ENCODE results near the gene CDCA4.
A peak's percentile ranks its signal among the peaks of the same experiment; 100 is the strongest.
"Not testable (repeated sequence)": the region's sequence is repeated elsewhere in the genome, so short reads cannot be mapped to it uniquely, and the experiment has no call there.

The CDCA4 gene

DNA sequence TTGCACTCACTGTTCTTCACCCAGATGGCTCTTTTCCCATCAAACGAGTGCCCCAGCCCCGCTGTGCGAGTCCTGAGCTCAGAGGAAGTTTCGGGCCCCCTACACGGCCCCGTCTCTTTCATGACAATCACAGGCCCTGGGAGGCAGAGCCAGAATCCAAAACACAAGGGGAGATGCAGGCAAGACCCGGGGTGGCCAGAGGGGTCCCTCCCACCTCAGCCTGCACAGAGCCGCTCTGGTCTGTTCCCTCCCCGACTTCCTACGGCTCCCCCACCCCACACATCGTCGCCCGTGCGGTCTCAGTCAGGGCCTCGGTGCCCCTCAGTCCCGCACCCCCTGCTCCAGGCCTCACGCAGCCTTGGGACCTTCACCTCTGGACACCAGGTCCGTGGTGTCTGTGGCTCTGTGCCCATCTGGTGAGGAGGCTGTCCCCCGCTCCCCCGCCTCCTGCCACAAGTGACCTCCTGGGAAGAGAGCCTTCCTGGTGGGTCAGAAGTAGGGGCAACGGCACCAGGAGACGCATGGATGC lies 35.5 kb upstream of the CDCA4 start:
- DNase-seq: no peak

DNA sequence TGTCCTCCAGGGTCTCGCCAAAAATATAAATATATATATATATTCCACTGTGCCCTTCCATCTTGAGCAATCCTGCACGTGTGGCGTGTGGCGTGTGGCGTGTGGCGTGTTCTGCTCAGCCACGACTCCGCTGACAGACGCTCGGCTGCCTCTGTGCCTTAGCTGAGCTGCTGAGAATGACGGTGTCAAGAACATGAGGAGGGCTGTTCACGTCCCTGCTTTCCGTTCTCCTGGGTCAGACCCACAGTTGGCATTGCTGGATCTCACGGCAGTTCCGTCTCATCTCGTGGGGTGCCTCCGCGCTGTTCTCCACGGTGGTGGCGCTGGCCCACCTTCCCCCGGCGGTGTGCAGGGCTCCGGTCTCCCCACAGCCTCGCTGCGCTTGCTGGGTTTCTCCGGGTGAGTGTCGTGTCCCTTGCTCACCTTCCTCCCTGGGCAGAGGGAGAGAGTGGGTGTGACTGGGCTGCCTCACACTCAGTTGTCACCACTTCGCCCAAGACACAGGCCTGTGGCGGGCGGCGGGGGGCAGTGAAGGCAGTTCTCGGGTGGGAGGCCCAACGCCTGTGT lies 34.9 kb upstream of the CDCA4 start:
- no peak for DNase-seq

DNA sequence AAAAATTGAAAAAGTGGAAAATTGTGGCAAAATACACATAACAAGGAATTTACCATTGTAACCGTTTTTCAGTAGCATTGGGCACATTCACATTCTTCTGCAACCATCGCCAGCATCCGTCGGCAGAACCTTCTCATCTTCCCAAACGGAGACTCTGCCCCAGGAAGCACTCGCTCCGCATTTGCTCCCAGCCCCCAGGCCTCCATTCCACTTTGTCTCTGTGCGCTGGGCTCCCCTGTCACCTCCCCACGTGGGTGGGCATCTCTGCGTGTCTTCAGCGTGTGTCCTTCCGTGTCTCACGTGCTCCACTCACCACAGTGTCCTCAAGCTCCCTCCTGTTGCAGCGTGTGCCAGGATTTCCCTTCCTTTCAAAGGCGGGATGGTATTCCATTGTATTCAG lies 34.5 kb upstream of the CDCA4 start:
- no peak for DNase-seq

DNA sequence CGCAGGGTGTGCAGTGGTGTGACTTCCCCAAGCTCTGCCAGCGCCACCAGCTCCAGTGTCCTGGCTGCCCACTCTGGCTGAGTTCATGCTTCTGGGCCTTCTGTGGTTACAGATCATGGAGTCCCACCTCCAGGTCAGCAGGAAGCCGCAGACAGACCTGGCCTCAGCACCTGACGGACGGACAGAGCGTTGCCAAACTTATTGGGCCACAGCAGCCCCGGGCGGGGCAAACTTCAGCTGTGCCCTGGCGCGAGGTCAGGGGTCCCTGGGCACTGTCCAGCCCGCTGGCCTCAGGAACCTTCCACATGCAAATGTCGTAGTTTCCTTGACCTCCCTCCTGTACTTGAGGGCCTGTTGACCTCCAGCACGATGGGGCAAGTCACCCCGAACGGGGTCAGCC lies 33.1 kb upstream of the CDCA4 start:
- DNase-seq: no peak

DNA sequence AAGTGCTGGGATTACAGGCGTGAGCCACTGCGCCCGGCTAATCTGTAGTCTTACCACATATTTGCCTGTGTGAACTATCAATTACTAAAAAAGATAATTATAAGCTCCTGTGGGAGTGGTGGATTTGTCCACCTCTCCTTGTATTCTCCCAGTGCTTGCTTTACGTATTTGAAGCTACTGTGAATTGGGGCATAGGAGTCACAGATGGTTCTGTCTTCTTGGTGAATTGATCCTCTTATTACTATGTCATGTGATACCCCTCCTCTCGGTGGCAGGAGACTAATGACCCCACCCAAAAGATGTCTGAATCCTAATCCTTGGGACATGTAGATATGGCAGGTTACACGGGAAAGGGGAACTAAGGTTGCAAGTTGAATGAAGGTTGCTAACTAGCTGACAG lies 32.5 kb upstream of the CDCA4 start:
- no peak for DNase-seq

DNA sequence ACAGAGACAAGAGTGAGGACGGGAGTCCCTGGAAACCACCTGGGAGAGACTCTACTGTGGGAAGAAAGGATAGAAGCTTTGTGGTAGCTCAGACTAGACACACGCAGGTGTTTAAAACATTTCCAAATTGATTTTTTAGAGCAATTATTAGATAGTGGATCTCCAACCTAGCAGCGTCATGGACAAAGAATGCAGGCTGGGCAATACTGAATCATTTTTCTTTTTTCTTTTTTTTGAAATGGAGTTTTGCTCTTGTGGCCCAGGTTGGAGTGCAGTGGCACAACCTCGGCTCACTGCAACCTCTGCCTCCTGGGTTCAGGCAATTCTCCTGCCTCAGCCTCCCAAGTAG lies 31.2 kb upstream of the CDCA4 start:
- DNase-seq: no peak

DNA sequence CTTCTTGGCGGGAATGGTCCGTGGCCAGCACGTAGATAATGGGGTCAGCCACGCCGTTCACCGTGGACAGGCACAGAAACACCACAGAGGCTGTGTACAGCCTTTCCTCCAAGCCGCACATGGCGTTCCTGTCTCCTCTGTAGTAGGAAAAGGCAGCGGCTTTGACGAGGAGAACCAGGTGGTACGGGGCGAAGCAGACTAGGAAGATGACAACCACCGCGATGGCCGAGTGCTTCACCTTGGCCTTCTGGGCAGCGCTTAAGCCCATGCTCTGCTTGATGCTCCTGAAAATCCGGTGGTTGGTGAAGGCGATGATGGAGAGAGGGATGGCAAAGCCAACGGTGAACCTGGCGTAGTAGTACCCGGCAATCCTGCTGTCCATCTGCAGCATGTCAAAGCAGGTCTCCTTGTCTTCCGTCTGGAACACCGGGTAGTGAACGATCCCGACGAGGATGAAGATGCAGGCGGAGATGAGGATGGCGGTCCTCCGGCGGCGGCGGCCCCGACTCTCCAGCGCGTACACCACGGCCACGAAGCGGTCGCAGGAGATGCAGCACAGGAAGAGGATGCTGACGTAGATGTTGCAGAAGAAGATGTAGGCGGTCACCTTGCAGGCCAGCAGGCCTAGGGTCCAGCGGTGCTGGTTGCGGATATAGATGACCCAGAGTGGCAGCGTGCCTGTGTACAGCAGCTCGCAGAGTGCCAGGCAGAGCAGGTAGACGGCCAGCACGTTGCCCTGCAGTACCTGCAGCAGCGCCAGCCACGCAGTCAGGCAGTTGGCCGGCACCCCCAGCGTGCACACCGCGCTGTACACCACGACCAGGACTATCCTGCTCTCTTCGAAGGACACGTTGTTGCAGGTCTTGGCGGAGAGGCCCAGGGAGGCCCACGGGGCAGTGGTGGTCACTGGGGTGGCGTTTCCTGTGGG lies 30.6 kb upstream of the CDCA4 start:
- no peak for DNase-seq

DNA sequence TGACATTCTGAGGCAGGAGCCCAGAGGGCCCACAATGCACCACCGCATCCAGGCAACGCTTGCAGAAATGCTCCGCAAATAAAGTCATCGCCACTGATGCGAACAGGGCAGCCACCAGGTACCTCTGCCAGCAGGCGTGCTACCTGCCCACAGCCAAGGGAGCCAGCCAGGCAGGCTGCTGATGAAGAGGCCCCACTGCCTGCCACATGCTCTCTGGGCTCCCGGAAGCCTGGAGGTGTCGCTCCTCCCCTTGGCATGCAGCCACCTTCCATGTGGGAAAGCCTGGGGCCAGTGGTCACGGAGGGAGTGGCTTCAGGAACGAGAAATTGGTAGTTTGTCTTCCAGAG lies 29.6 kb upstream of the CDCA4 start:
- no peak for DNase-seq

DNA sequence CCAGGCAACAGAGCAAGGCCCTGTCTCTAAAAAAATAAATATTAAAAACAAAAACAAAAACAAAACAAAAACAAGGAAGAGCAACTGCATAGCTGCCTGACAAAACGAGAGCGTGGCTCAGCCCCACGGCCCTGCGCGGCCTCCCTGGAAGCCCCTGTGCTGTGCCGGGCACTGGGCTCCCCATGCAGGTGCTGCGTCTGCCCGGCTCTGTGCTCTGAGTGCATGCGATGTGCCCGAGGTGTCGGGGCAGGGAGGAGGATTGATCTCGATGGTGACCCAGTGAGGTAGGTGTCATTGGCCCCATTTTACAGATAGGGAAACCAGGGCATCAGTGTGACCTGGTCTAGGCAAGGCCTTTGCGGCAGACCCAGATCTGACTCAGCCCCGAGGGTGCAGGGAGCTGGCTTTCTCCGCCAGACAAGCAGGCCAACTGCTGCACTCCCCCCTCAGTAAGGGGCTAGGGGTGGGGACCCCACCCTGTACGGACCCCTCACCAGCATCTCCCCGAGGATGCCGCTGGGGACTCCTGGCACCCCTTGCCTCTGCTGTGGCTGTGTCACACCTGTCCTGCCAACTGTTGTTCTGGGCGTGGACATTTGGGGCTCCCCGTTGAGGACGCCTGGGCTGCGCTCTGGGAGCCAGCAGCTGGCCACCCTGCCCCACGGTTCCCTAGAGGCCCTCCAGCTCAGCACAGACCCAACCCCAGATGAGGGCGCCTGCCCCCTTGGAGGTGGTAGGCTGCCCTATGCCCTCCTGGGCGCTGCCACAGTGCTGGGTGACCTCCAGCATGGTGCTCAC lies 29.1 kb upstream of the CDCA4 start:
- DNase-seq: no peak

DNA sequence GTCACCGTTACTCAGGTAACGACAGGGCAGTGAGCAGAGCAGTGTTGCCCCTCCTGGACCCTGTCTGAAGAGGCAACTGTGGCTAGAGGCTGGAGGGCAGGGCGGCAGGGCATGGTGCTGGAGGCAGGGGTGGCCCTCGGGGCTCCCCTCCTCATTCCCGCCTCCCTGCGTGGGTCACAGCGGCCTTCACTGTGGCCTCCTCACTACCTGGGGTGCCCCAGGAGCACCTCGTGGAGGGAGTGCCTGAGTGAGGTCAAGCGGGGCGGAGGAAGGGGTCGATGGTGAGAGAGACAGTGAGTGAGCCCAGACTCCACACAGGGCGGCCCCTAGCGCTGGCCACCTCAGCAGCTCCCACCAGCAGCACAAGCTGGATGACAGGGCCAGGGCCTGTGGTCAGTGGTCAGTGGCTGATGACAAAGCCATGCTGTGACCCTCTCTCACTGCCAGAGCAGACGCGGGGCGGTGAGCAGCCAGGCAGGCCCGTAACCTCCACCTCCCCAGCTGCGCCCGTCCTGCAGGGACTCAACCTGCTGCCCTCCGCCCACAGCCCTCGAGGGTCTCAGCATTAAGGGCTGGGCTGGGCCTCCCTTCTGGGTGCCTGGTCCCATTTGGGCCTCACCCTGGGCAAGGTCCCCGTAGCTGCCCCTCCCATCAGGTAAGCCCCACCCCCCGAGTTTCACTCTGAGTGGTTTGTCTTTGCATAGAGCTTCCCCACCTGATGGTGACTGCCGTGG lies 26.6 kb upstream of the CDCA4 start:
- DNase-seq: no peak

DNA sequence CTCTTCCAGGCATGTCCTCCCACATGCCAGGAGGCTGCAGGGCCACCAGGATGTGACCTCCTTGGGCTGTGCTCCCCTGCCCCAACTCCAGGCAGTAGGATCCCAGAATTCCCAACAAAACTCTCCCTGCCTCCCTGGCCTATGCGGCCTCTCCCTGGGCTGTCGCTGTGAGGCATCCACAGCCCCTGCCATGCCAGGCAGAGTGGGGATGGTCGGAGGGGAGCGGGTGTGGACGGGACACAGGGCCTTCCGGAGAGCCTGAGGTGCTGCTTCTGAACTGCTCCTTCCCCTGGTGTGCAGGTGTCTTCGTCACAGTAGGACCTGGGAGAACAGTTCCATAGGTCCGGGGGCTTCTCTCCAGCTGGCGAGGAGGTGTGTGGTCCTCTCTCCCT lies 26.0 kb upstream of the CDCA4 start:
- DNase-seq: no peak

DNA sequence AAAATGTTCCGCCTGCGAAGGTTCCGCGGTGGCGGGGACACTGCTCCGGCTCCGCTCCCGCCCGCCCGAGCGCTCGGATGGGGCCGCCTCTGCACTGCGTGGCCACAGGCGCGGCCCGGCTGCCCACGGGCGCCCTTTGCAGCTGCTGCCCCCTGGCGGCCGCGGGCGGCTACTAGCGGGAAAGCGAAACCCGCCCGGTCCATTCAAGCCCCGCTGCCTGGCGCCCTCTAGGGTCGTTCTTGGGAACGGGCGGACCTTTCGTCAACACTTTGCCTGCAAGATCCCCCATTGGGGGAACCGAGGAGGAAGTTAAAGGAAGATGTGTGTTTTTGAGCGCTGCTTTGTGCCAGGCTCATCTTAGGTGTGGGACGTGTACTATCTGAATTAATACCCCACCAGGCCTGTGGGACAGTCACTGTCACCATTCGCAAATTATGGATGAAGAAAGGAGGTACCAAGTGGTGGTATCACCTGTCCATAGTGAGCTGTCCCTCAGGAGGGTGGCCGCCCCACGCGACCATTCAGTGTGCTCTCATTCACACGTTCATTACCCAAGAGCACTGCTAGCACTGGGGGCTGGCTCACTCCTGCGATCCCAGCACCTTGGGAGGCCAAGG lies 24.9 kb upstream of the CDCA4 start:
- DNase-seq: peak; percentile 55

DNA sequence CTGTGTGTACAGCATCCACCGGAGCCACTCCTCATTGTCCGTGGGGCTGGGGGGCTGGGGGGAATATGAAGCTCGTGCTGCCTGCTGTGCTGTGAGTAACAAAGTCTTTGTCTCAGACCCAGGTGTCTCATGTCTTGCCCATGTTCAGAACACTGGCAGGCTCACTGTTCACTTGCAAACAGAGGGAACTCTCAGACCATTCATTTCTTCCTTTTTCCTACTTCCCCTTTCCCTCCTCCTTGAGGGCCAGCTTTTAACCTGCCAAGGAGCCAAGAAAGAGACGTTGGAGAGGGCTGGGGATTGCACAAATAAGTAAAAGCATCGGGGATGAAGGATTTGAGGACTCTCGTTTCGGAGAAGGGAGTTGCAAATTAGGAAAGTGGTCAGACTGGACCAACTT lies 22.8 kb upstream of the CDCA4 start:
- DNase-seq: no peak

DNA sequence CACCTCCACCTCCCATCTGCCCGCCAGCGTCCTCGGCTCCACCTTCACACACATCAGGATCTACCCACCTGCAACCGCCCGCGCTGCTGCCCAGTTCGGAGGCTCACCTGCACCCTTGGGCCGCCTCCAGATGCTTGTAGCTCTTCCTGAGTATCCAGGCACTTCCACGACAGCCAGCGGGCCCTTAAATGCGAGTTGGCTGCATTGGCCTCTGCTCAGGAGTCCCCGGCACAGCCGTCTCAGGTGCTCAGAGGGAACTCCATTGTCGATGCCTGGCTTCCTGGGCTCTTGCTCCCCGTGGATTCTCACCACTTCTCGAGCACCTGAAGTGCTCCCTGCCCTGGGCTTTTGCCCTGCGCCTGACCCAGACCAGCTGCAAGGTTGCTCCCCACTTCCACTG lies 21.9 kb upstream of the CDCA4 start:
- no peak for DNase-seq

DNA sequence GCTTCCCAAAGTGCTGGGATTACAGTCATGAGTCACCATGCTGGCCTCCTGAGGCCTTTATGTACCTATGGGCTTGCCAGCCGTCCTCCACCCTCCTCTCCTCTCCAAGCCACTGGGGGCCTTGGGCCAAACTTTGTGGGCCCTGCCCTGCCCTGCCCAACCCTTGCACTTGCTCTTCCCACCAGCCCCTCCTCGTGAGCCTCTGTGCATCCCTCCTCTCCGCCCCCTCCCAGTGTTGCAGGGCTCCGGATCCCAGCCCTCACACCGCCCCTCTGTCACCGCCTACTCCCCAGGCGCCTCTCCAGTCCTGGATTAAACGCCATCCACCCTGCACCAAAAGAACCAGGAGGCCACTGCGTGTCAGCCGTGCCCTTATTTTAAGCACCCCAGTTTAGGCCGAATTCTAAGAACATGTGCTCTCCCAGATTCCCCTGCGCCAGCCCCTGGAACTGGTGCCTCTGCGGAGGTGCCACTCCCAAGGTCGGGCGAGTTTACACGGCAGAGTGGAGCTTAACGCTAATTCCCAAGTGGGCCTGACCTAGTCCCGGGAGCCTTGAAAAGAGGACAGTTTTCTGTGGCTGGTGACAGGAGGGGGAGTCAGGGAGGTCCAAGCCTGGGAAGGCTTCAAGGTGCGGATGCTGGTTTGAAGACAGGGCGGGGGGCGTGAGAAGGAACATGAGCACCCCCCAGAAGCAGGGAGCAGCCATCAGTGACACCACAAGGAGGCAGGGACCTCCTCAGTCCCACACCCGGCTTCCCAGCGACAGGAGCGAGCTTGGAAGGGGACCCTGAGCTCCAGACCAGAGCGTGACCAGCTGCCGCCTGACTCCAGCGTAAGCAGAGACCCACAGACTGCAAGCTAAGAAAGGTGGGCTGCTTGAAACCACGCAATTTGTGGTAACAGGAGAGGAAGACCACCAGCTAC lies 21.2 kb upstream of the CDCA4 start:
- no peak for DNase-seq

DNA sequence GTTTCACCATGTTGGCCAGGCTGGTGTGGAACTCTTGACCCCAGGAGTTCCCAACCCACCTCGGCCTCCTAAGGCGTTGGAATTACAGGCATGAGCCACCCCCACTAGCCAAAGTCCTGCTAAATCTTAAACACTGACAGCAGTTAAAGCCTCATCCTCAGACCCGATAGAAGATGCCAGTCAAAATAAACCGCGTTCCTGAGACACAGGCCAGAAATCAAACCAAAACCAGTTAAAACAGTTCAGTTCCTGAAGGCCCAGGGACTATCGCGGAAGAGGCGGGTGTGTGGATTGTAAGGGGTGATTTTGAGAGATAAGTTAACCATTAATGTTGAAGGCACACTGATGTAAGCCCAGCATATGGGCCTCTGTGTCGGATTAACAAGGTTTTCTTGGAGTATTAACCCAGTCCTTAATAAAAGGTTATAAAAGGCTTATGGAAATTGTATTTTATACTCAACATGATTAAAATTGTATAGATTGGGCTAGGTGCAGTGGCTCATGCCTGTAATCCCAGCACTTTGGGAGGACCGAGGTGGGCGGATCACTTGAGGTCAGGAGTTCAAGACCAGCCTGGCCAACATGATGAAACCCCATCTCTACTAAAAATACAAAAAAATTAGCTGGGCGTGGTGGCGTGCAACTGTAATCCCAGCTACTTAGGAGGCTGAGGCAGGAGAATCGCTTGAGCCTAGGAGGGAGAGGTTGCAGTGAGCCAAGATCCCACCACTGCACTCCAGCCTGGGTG lies 18.7 kb upstream of the CDCA4 start:
- DNase-seq: no peak

DNA sequence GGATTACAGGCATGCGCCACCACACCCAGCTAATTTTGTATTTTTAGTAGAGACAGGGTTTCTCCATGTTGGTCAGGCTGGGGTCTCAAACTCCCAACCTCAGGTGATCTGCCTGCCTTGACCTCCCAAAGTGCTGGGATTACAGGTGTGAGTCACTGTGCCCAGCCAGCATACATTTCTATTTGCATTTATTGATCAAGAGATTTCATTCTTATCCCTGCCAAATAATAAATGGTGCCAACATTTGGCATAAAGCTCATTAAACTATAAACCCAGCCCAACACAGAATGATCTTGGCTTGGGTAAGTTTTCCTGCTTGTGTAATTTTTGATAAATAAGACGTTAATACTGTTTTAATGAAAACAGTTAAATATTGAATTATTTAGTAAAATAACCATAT lies 14.7 kb upstream of the CDCA4 start:
- not testable (repeated sequence) for DNase-seq

DNA sequence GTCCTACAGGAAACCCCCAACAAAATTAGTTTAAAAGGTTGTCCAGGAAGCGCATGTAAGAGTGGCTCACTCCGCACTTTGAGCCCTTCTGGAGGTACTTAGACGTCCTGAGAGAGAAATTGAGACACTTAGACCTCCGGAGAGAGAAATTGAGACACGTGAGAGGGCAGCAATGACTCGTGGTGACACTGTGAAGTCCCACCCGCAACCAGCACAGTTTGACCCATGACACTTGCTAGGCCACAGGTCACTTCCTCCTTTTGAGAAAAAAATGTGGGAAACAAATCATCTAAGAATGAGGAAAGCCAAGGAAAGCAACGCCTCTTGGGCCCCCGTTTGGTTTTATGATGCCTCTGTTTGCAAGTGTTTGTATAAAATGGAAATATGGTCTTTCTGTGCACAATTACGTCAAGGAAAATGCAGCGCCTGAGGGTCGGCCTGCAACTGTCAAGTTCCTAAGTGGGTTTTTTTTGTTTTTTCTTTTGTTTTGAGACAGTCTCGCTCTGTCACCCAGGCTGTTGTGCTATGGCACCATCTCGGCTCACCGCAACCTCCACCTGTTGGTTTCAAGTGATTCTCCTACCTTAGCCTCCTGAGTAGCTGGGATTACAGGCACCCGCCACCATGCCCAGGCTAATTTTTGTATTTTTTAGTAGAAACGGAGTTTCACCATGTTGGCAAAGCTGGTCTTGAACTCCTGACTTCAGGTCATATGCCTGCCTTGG lies 13.6 kb upstream of the CDCA4 start:
- no peak for DNase-seq

DNA sequence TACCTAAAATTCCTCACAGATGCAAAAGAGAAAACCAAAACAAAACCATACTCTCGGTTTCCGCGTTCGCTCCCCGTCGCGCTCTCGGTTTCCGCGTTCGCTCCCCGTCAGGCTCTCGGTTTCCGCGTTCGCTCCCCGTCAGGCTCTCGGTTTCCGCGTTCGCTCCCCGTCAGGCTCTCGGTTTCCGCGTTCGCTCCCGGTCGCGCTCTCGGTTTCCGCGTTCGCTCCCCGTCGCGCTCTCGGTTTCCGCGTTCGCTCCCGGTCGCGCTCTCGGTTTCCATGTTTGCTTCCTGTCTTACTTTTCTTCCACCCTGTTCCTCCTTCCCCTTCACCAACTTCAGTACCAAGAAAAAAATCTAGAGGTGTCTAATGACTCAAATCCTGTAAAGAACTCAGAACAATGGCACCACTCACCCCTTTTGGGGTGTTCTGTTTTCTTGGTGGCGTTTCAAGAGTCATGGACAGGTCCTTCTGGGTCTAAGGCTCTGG lies 12.6 kb upstream of the CDCA4 start:
- DNase-seq: not testable (repeated sequence)

DNA sequence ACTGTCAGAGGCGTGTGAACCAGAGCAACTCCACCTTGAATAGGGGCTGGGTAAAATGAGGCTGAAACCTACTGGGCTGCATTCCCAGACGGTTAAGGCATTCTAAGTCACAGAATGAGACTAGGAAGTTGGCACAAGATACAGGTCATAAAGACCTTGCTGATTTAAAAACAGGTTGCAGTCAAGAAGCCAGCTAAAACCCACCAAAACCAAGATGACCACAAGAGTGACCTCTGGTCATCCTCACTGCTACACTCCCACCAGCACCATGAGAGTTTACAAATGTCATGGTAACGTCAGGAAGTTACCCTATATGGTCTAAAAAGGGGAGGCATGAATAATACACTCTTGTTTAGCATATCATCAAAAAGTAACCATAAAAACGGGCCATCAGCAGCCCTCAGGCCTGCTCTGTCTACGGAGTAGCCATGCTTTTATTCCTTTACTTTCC lies 11.6 kb upstream of the CDCA4 start:
- not testable (repeated sequence) for DNase-seq

All from SHP77 treated with DMSO at 0.1 percent for 48 hours (cell line).